NCI-H2227 treated with DMSO at 0.1 percent for 48 hours (cell line): ENCODE results near the gene AMZ2.
"Not testable (repeated sequence)": the region's sequence is repeated elsewhere in the genome, so short reads cannot be mapped to it uniquely, and the experiment has no call there.

ENCODE experiments used
- DNase-seq: peaks from one replicate; lab custom pipeline; 2025; lab: John Stamatoyannopoulos, UW

AMZ2 gene

DNA sequence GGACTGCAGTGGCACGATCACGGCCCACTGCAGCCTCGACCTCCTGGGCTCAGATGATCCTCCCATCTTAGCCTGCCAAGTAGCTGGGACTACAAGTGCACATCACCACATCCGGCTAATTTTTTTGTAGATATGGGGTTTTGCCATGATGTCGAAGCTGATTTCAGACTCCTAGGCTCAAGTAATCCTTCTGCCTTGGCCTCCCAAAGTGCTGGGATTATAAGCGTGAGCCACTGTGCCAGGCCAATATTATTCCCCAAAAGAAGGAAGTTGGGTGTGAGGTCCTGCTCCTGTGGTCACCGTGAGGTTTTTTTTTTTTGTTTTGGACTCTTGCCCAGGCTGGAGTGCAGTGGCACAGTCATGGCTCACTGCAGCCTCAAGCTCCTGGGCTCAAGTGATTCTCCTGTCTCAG, 1.5 kb downstream of the AMZ2 start:
- DNase-seq: no peak

DNA sequence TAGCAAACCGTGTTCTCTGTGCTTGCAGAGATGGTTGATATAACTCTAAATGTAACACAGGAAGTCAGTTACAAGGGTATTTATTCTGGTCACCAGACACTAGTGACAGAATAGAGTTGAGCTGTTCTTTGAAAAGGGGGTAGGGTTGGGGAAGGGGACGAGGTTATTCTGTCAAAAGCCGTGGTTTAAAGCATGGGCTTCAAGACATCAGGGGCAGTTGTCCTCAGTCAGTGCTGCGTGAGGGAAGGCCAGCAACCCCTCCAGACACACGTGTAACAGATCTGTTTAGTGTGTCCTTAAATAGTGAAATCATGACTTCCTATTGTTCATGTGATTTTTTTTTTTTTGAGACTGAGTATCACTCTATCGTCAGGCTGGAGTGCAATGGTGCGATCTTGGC, 5.6 kb downstream of the AMZ2 start:
- not testable (repeated sequence) for DNase-seq

GRCh38 chr17:68255151-68255550, 7.3 kb downstream of the AMZ2 start:
- DNase-seq: no peak

GRCh38 chr17:68255731-68256538, 8.1 kb downstream of the AMZ2 start:
- no peak for DNase-seq

DNA sequence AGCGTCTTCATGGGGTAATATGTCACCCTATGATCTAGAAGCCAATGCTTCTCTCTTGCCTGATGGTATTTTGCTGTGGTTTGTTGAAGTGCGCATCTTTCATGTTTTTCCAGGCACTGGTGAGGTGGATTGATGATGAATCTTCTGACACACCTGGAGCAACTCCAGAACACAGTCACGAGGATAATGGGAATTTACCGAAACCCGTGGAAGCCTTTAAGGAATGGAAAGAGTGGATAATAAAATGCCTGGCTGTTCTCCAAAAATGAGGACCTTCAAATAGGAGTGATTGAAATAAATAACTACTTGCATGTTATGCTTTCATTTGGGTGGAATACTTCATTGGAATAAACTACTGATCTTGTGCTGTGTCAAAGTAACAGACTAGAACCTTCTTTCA, 8.9 kb downstream of the AMZ2 start:
- not testable (repeated sequence) for DNase-seq

GRCh38 chr17:68257934-68258333, 10.1 kb downstream of the AMZ2 start:
- DNase-seq: no peak

GRCh38 chr17:68258890-68259647, 11.2 kb downstream of the AMZ2 start:
- not testable (repeated sequence) for DNase-seq

- DNase-seq: not testable (repeated sequence)
These were observed 11.8 kb downstream of the AMZ2 start for GRCh38 chr17:68259648-68259951.

DNA sequence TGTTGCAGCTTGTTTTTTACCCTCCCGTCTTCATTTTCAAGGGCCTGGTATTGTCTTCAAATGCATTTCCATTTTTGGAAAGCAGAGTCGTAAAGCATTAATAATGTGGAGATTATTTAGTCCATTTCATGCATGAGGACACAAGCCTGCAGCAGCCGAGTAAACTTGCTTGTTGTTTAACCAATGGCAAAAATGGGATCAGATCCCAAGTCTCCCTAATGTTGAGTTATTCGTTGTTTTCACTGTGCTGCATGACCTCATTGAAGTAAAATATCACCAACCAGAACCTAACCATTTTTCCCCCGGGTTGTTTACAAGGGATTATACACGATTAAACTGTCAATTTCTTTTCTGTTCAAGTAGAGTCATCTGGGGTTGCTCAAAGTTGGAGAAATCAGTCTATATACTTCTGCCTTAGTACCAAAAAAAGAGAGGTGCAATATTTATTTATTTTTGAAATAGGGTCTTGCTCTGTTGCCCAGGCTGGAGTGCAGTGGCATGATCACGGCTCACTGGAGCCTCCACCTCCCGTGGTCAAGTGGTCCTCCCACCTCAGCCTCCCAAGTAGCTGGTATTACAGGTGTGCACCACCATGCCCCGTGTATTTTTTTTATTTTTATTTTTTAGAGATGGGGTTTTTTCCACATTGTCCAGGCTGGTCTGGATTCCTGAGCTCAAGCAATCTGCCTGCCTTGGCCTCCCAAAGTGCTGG, 12.4 kb downstream of the AMZ2 start:
- no peak for DNase-seq

DNA sequence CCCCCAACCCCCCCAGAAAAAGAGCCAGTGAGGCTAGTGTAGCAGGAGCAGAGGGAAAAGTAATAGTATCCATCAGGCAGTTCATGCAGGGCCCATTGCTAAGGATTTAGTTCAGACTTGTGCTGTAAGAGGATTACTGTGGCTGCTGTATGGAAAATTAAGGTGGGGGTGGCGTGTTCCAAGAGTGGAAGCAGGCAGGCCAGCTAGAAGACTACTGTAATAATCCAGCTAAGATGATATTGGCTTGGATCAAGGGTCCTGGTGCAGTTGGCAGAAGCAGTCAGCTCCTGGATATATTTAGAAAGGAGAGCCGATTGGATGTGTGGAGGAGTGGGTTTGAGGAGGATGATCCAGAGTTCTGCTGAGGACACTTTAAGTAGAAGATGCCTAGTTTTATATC, 14.6 kb downstream of the AMZ2 start:
- DNase-seq: not testable (repeated sequence)

- not testable (repeated sequence) for DNase-seq
These were observed 15.3 kb downstream of the AMZ2 start for GRCh38 chr17:68263101-68263681.

- DNase-seq: not testable (repeated sequence)
These were observed 18.0 kb downstream of the AMZ2 start for GRCh38 chr17:68265833-68266232.

DNA sequence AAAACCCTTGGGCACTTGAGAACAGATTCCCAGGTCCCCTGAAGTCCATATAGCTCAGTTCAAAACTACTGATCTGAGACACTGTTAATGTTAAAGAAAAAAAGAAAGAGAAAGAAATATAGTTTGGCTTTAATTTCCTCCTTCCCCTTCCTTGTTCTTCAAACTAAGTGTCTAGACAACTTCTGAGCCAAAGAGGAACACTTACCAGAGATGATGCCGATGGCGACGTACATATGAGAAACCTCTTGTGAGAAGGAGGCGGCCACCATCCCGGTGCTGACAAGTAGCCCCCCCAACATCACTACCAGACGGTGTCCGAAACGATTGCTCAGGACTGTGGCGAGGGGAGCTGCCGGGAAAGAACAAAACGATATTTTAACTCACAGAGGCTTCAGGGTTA, 25.9 kb downstream of the AMZ2 start:
- DNase-seq: no peak

DNA sequence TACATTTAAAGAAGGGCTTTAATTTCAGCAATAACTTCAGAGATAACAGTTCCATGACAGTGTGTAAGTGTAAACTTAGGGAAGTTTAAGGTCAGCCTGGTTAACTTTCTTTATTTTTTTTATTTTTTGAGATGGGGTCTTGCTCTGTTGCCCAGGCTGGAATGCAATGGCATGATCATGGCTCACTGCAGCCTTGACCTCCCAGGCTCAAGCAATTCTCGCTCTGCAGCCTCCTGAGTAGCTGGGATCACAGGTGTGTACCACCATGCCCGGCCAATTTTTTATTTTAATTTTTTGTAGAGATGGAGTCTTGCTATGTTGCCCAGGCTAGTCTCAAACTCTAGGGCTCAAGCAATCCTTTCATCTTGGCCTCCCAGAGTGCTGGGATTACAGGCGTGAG, 28.5 kb downstream of the AMZ2 start:
- DNase-seq: not testable (repeated sequence)

DNA sequence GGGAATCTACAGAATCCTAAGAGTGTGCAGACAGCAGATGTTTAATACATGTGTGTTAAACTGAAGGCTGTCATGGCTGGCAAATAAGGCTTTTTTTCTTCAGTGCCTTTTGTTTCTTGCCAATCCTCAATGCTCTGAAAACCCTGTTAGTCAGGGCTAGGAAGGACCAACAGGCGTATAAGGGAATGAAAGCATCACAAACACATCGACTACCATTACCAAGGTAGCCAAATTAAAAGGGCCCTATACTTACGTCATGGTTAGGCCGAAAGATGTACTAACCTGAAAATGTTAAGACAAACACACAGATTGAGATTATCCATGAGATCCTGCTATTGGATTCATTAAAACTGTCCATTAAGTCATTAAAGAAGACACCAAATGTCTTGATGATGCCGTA, 30.0 kb downstream of the AMZ2 start:
- DNase-seq: no peak

GRCh38 chr17:68281965-68282364, 34.1 kb downstream of the AMZ2 start:
- DNase-seq: not testable (repeated sequence)

DNA sequence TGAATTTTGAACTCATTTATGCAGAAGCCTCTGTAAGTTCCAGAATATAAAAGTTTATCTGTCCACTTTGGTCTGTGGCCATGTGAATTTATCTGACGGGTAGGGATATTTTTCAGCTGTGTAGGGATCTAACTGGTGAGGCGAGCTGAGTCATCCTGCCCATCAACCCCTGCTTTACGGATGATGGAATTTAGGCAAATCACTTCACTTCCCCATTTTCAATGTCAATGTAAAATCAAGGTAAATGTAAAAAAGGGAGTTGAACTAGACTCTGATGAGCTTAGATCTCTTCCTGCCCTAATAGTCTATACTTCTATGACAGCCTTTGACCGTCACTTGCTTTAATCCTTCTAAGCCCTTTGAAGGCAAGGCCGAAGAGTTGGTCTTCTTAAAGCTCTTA, 40.5 kb downstream of the AMZ2 start:
- no peak for DNase-seq

GRCh38 chr17:68288804-68289203, 41.0 kb downstream of the AMZ2 start:
- DNase-seq: no peak

DNA sequence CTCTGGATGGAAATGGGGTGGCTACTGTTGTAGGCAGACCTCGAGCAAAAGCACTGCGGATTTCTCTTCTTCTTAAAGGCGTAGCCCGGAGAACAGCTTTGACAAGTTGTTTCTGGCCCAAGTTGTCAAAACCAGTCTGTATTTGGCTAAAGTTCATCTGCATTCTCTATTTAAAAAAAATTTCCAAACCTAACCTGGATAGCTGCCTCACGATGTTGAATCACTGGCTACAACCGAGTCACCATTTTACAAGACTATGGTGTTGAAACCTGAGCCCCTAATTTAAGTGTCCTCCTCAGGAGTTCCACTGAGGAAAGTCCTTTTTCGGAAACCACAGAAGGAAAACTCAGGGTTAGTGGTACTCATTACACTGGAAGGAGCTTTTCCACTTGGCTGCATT, 41.6 kb downstream of the AMZ2 start:
- DNase-seq: no peak

GRCh38 chr17:68289936-68290267, 42.1 kb downstream of the AMZ2 start:
- no peak for DNase-seq

DNA sequence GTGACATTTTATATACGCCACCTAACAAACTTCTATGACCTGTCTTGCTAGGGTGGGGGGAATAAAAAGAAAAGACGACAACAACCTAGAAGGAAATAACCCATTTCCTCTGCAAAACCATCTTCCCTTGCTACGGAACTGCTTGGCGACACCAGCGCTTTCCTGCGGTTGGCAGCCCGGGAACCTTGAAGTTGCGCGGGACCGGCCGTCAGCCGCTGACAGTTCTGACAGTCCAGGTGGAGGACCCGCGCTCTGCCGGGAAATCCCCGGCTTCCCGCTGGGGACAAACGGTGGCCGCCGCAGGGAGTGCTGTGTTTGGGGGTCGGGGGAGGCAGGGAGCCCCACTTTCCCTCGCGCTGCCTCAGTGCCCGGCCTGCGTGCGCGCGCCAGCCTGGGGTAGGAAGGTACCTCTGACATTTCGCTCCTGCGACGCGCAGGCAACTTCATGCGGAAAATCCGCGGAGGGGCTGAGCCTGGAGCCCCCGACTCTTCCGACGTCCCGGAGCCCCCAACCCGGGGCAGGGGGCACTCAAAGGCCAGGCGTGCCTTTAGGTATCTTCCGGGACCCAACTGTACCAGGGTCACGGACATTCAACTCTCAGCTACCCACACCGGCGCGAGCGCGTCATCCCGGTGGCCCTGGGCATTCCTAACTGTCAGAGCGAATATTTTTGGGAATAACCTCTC, 42.6 kb downstream of the AMZ2 start:
- no peak for DNase-seq
